ENCODE data around the gene VAC14.

Gene VAC14

GRCh38 chr16:70692873-70693671, 107.9 kb downstream of the VAC14 start:
- no peak for DNase-seq (ENCODE audit: low read depth, low spot score)

GRCh38 chr16:70692130-70692872, 108.7 kb downstream of the VAC14 start:
- DNase-seq (ENCODE audit: low read depth, low spot score): no peak

GRCh38 chr16:70691223-70692129, 109.5 kb downstream of the VAC14 start:
- DNase-seq (ENCODE audit: low read depth, low spot score): no peak

- DNase-seq (ENCODE audit: low read depth, low spot score): no peak
These were observed 110.7 kb downstream of the VAC14 start for GRCh38 chr16:70689970-70690891.

GRCh38 chr16:70689035-70689969, 111.7 kb downstream of the VAC14 start:
- DNase-seq (ENCODE audit: low read depth, low spot score): no peak

GRCh38 chr16:70688246-70688742, 112.7 kb downstream of the VAC14 start:
- DNase-seq (ENCODE audit: low read depth, low spot score): no peak

GRCh38 chr16:70687671-70688245, 113.2 kb downstream of the VAC14 start:
- DNase-seq (ENCODE audit: low read depth, low spot score): no peak

GRCh38 chr16:70687102-70687511, 113.9 kb downstream of the VAC14 start:
- DNase-seq (ENCODE audit: low read depth, low spot score): no peak

GRCh38 chr16:70686376-70687101, 114.4 kb downstream of the VAC14 start:
- DNase-seq (ENCODE audit: low read depth, low spot score): no peak

- no peak for DNase-seq (ENCODE audit: low read depth, low spot score)
These were observed 115.0 kb downstream of the VAC14 start, which contains the start of gene MTSS2 for GRCh38 chr16:70685938-70686375. TSS of gene MTSS2 (minus strand) at chr16:70686053. CDS start at chr16:70685791, 262 bp downstream.

- no peak for DNase-seq (ENCODE audit: low read depth, low spot score)
These were observed 115.7 kb downstream of the VAC14 start for GRCh38 chr16:70685061-70685937.

GRCh38 chr16:70684146-70685060, 116.6 kb downstream of the VAC14 start:
- DNase-seq (ENCODE audit: low read depth, low spot score): no peak

GRCh38 chr16:70683146-70683944, 117.6 kb downstream of the VAC14 start:
- no peak for DNase-seq (ENCODE audit: low read depth, low spot score)

GRCh38 chr16:70682239-70683145, 118.5 kb downstream of the VAC14 start:
- no peak for DNase-seq (ENCODE audit: low read depth, low spot score)

Measured in activated CD4-positive, CD25-positive, alpha-beta regulatory T cell treated with anti-CD3 and anti-CD28 coated beads, Interleukin-2, amount 50 U/mL, for 16 hours (primary cell).